H9 (cell line): Measurements from ENCODE around the gene GATC. TPM values are rescaled to one million over a fixed set of nuclear protein-coding genes. Genes with fewer than 3 reads are reported as not detected.
A peak's percentile ranks its signal among the peaks of the same experiment; 100 is the strongest.

Source experiments
- DNase-seq: peaks from one replicate; pipeline ENCODE4 v3.0.0-alpha.2; 2017
- H2AFZ ChIP-seq: one replicate; pipeline ENCODE4 v1.6.1; 2013; ENCODE audit warnings: mild to moderate bottlenecking, low read length, control low read depth, moderate library complexity
- H2AK5ac ChIP-seq: 2 replicates; pipeline ENCODE4 v1.6.1; 2013; ENCODE audit warnings: low read length, control low read depth, mixed read lengths; ENCODE audit not compliant: insufficient read length
- H2BK120ac ChIP-seq: one replicate; pipeline ENCODE4 v1.6.1; 2013; ENCODE audit warnings: low read depth, mild to moderate bottlenecking, low read length, control low read depth, inconsistent platforms; ENCODE audit not compliant: poor library complexity, severe bottlenecking
- H2BK12ac ChIP-seq: 2 replicates; pipeline ENCODE4 v1.6.1; 2013; ENCODE audit warnings: low read length, control low read depth, mixed read lengths, low read depth; ENCODE audit not compliant: insufficient read length
- H2BK15ac ChIP-seq: 2 replicates; pipeline ENCODE4 v1.6.1; 2013; ENCODE audit warnings: low read depth, low read length, control low read depth
- H2BK20ac ChIP-seq: one replicate; pipeline ENCODE4 v1.6.1; 2013; ENCODE audit warnings: low read depth, mild to moderate bottlenecking, low read length, control low read depth, inconsistent platforms; ENCODE audit not compliant: poor library complexity, severe bottlenecking
- H2BK5ac ChIP-seq: 2 replicates; pipeline ENCODE4 v1.6.1; 2013; ENCODE audit warnings: low read length, control low read depth, mixed read lengths; ENCODE audit not compliant: insufficient read length
- H3K14ac ChIP-seq: 2 replicates; pipeline ENCODE4 v1.6.1; 2013; ENCODE audit warnings: low read length, control low read depth; ENCODE audit not compliant: insufficient read depth
- H3K18ac ChIP-seq: 2 replicates; pipeline ENCODE4 v1.6.1; 2013; ENCODE audit warnings: low read depth, mild to moderate bottlenecking, mixed read lengths, low read length, control low read depth; ENCODE audit not compliant: insufficient read length
- H3K23ac ChIP-seq: 2 replicates; pipeline ENCODE4 v1.6.1; 2013; ENCODE audit warnings: low read length, control low read depth, mixed read lengths, low read depth; ENCODE audit not compliant: insufficient read length
- H3K23me2 ChIP-seq: 2 replicates; pipeline ENCODE4 v1.6.1; 2013; ENCODE audit warnings: low read depth, mild to moderate bottlenecking, mixed read lengths, low read length, control low read depth; ENCODE audit not compliant: insufficient read length, poor library complexity, severe bottlenecking
- H3K27ac ChIP-seq: 2 replicates; pipeline ENCODE4 v1.5.1; 2013; ENCODE audit warnings: low read length, control low read depth, mixed read lengths, low read depth; ENCODE audit not compliant: insufficient read length
- H3K27me3 ChIP-seq: 2 replicates; pipeline ENCODE4 v1.6.1; 2013; ENCODE audit warnings: low read length, control low read depth, inconsistent platforms; ENCODE audit not compliant: insufficient read depth
- H3K4ac ChIP-seq: 2 replicates; pipeline ENCODE4 v1.6.1; 2013; ENCODE audit warnings: low read depth, mild to moderate bottlenecking, control low read depth, inconsistent platforms, low read length, moderate library complexity
- H3K4me1 ChIP-seq: 2 replicates; pipeline ENCODE4 v1.6.1; 2013; ENCODE audit warnings: low read length, control low read depth, inconsistent platforms; ENCODE audit not compliant: insufficient read depth
- H3K4me2 ChIP-seq: 2 replicates; pipeline ENCODE4 v1.6.1; 2013; ENCODE audit warnings: low read length, control low read depth, mixed read lengths; ENCODE audit not compliant: insufficient read length, insufficient read depth
- H3K56ac ChIP-seq: 2 replicates; pipeline ENCODE4 v1.6.1; 2013; ENCODE audit warnings: low read depth, mild to moderate bottlenecking, mixed read lengths, low read length, control low read depth; ENCODE audit not compliant: insufficient read length
- H3K79me1 ChIP-seq: 2 replicates; pipeline ENCODE4 v1.6.1; 2013; ENCODE audit warnings: low read depth, mild to moderate bottlenecking, moderate library complexity, low read length, control low read depth, inconsistent platforms; ENCODE audit not compliant: insufficient read depth, poor library complexity, severe bottlenecking
- H3K79me2 ChIP-seq: 2 replicates; pipeline ENCODE4 v1.6.1; 2013; ENCODE audit warnings: low read length, control low read depth, inconsistent platforms; ENCODE audit not compliant: insufficient read depth
- H3K9ac ChIP-seq: 2 replicates; pipeline ENCODE4 v1.6.1; 2013; ENCODE audit warnings: low read length, control low read depth, mixed read lengths; ENCODE audit not compliant: insufficient read length; ENCODE audit errors: extremely low read depth
- H3K9me3 ChIP-seq: one replicate; pipeline ENCODE4 v1.6.1; 2013; ENCODE audit warnings: low read depth, low read length, inconsistent platforms; ENCODE audit not compliant: control insufficient read depth
- H3T11ph ChIP-seq: one replicate; pipeline ENCODE4 v1.6.1; 2013; ENCODE audit warnings: mild to moderate bottlenecking, low read length, control low read depth, inconsistent platforms
- H4K20me1 ChIP-seq: one replicate; pipeline ENCODE4 v1.6.1; 2013; ENCODE audit not compliant: control insufficient read depth, insufficient read length, insufficient read depth
- H4K5ac ChIP-seq: 2 replicates; pipeline ENCODE4 v1.6.1; 2013; ENCODE audit warnings: low read depth, mild to moderate bottlenecking, mixed read lengths, low read length, control low read depth; ENCODE audit not compliant: insufficient read length
- H4K8ac ChIP-seq: replicated peaks from 2 replicates; pipeline ENCODE4 v1.6.1; 2013; ENCODE audit warnings: low read length, control low read depth, mixed read lengths, low read depth; ENCODE audit not compliant: insufficient read length
- H4K91ac ChIP-seq: 2 replicates; pipeline ENCODE4 v1.6.1; 2013; ENCODE audit warnings: low read depth, mild to moderate bottlenecking, moderate library complexity, mixed read lengths, low read length, control low read depth; ENCODE audit not compliant: insufficient read length
- H3K27ac Mint-ChIP-seq, 3 experiments: 2 replicates in 2 of 3; 3 replicates in 1 of 3; pipeline ENCODE4 v1.8.0; 2020 to 2021; ENCODE audit warnings: mixed read lengths in 3 of 3, mild to moderate bottlenecking in 1 of 3, moderate library complexity in 1 of 3
- H3K27me3 Mint-ChIP-seq: 2 replicates; pipeline ENCODE4 v1.8.0; 2021; ENCODE audit warnings: low read depth, mild to moderate bottlenecking, moderate library complexity, mixed read lengths
- H3K36me3 Mint-ChIP-seq, 3 experiments: 2 replicates in 2 of 3; 3 replicates in 1 of 3; pipeline ENCODE4 v1.8.0; 2020 to 2021; ENCODE audit warnings: low read depth in 3 of 3, mixed read lengths in 3 of 3; ENCODE audit not compliant: insufficient read depth in 1 of 3
- H3K4me1 Mint-ChIP-seq, 2 experiments: 2 replicates each; pipeline ENCODE4 v1.8.0; 2020; ENCODE audit warnings: mixed read lengths in 2 of 2
- H3K4me3 Mint-ChIP-seq, 2 experiments: 2 replicates in 1 of 2; 3 replicates in 1 of 2; pipeline ENCODE4 v1.8.0; 2020 to 2021; ENCODE audit warnings: mild to moderate bottlenecking in 2 of 2, mixed read lengths in 2 of 2, moderate library complexity in 1 of 2
- H3K9me3 Mint-ChIP-seq, 2 experiments: 2 replicates in 1 of 2; 3 replicates in 1 of 2; pipeline ENCODE4 v1.8.0; 2020; ENCODE audit warnings: mild to moderate bottlenecking in 2 of 2, mixed read lengths in 2 of 2, moderate library complexity in 1 of 2
- CTCF ChIP-seq: fragments of 200-600 bp; sonication (generic); conservative IDR thresholded peaks from 3 replicates; pipeline ENCODE4 v1.8.0; 2021; ENCODE audit warnings: antibody characterized with exemption, mild to moderate bottlenecking
- WGBS: extraction: QIAGEN DNeasy Blood & Tissue Kit; methylation state at CpG from one replicate; pipeline ENCODE4 v1.1.7; 2013; ENCODE audit warnings: missing lambda C conversion rate, low lambda C conversion rate, mixed read lengths; ENCODE audit not compliant: insufficient read length; ENCODE audit errors: extremely low coverage; 5-methylcytosine and 5-hydroxymethylcytosine counted together
- total RNA-seq: library from RNA; stranded (reverse); gene quantifications from 2 replicates; pipeline ENCODE4 v1.2.1, GENCODE V29; 2021

The GATC gene
- total RNA-seq, 1 experiment from 2014 or later, result 25.9 TPM

GRCh38 chr12:120453977-120454376, 7.7 kb downstream of the GATC start:
- Histone ChIP-seq H3K79me2 (no peaks in the 10 kb centered on the region), H4K91ac (no peak overlapping the region), H3T11ph (no peak overlapping the region), H3K9me3 (no peaks in the 10 kb centered on the region), H3K27ac (no peak overlapping the region), H2AK5ac (no peak overlapping the region), H2BK120ac (no peak overlapping the region), H3K23me2 (no peaks in the 10 kb centered on the region), H4K5ac (no peak overlapping the region), H3K4me2 (no peak overlapping the region), H2AFZ (no peak overlapping the region), H2BK12ac (no peak overlapping the region), H2BK15ac (no peak overlapping the region), H4K8ac (no peak overlapping the region), H3K14ac (no peak overlapping the region), H4K20me1 (no peaks in the 10 kb centered on the region), H3K18ac (no peak overlapping the region), H3K4ac (no peak overlapping the region), H3K79me1 (peaks cover 3% of the 10 kb centered on the region), H3K56ac (no peak overlapping the region), H3K23ac (no peak overlapping the region), H2BK20ac (no peak overlapping the region), H2BK5ac (no peak overlapping the region), H3K27me3 (no peaks in the 10 kb centered on the region), H3K9ac (no peak overlapping the region), H3K4me1 (no peaks in the 10 kb centered on the region)
- peak; percentile 79 for TF ChIP-seq CTCF
- no CpG with 5 or more reads among the region's 4 CpGs for WGBS
- Mint-ChIP-seq H3K9me3 (no peaks in the 10 kb centered on the region), H3K4me1 (no peaks in the 10 kb centered on the region), H3K36me3 (peaks cover 34 to 77% (median 51%) of the 10 kb centered on the region in 3 experiments; a peak in 6 of 7 replicates), H3K27ac (no peak overlapping the region), H3K27me3 (no peaks in the 10 kb centered on the region), H3K4me3 (peak overlapping the region in 1 of 2 experiments; percentile 12; a peak in 1 of 5 replicates)
- DNase-seq, result no peak
